Fibroblast of skin of left biceps (primary cell): ENCODE measurements around the gene AOPEP.

Experiments used
- DNase-seq, 2 experiments: peaks; one replicate each; pipeline ENCODE4 v3.0.0-alpha.2; 2013; ENCODE audit warnings: low read depth in 2 of 2

AOPEP gene

DNA sequence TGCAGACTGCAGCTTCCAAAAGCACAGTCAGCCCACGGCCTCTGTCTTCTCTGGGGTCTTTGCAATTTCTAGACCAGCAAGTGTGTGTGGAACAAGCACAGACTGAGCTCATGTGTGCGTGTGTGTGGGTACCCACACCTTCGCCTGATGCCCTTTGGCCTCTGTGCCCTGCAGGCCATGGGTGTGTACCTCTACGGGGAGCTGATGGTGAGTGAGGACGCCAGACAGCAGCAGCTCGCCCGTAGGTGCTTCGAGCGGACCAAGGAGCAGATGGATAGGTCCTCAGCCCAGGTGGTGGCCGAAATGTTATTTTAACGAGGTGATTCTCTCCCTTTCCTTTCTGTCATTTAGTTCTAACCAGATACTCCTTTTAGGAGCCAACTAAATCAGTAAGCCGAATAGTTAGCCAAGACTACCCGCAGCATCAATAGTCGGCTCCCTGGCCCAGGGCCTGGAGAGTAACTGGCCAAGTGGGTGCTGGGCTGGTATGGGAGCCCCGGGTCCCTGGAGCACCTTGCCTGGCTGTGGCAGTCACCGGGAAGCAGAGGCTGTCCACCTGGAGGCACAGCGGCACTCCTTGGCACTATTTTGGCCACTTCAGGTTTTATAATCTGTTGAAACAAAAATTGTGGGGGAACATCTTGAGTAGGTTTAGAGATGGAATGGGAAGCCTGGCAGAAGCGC, 356.0 kb downstream of the AOPEP start:
- DNase-seq, result no peak

DNA sequence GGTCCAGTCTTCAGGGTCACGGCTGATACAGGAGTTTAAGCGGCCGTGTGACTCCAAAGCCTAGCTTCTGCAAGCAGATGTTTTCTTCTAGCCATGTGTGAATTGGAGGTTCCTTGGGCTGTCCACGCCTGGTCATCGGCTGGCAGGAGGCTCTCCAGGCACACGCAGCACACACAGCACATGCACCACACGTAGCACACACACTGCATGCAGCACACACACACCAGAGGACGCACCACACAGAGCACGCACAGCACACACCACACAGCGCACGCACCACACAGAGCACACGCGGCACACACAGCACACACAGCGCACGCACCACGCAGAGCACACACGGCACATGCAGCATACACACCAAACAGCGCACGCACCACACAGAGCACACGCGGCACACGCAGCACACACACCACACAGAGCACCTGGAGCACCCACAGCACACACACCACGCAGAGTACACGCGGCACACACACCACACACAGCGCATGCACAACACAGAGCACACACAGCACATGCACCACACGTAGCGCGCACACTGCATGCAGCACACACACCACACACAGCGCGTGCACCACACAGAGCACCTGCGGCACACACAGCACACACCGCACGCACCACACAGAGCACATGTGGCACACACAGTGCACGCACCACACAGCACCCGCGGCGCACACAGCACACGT, 356.7 kb downstream of the AOPEP start:
- DNase-seq, result no peak

DNA sequence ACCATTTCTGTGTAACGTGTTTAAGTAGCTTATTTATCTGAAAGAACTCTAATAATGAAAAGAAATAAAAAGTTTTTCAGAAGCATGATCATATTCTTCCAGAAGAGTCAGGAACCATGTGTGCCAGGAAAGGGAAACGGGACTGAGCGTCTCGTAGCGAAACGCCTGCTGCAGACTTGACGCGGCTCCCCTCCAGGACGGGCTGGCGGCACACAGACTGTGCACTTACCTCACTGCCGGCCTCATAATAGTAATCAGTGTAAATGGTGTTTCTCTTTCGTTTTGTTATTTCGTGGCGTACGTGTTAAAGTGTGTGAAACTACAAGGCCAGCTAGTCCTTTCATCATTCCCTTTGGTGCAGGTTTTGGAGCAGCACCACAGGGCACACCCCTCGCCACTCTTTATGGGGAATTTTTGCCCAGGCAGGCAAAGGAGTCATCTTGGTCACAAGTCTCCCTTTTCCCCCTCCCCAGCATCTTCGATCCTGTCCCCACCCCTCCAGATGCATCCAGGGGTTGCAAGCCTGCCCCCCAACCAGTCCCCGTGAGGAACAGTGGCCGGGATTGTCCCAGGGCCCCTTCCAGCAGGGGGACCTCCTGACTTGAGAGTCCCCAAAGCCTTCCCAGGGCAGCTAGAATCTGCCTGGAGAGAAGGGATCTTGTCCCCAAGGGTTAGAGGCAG, 357.9 kb downstream of the AOPEP start:
- no peak for DNase-seq

DNA sequence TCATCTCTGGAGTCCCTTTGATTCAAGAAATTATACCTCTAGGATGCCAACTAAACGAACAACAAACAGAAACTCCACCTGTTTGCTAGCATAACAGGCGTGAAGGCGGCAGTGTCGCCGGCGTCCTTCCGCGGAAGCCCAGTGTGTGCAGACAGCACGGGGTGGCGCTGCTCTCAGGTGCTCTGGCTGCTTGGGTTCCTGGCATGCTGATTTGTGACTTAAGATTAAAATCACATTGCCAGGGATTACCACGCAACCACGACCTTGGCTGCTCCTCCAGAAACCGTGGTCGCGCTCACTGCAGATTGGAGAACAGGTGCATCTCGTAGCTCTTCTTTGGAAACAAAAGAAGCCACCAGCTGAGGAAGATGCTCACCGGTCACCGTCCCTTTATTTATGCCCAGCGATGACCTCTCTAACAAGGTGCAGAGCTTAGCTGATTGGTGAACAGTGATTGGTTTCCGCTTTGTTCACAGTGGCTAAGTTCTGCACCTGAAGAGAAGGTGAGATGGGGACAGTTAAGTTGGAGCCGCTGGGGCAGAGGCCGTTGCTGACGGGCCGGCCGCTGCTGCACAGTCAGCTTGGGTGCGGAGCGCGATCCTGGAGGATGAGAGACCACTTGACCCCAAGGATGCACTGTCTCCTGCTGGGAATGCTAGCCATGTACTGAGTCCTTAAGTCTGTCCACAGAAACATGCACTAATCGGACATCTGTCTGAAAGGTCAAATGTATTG, 358.7 kb downstream of the AOPEP start:
- no peak for DNase-seq

DNA sequence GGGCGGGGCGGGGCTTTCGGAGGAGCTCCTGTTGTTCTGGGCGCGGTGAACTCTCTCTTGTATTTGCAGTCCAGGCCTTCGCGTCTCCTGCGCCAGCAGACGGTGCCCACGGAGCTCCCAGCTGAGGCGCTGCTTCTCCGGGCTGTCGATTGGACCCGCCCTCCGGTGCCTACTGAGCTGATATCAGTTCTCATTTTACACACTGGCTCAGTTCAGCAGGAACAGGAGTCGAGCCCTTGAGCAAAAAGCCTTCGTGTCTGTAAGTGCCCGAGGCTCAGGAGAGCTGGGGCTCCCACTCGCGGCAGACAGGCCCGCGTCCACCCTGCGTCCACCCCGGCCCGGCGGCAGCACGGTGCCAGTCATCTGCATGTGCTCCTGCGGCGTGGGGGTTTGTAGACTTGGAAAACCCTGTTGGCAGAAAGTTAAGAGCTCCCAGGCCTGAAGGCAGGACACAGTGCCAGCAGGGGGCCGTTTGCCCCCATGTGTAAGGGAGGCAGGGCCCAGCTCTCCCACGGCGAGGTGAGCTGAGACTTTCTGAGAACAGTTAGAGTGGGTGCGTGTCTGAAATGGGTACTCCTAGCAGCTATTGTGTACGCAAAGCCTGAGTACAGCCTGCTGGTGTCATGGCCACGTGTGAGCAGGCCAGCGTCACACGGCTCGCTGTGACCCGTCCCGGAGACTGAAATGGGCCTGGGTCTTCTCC, 359.5 kb downstream of the AOPEP start:
- no peak for DNase-seq

DNA sequence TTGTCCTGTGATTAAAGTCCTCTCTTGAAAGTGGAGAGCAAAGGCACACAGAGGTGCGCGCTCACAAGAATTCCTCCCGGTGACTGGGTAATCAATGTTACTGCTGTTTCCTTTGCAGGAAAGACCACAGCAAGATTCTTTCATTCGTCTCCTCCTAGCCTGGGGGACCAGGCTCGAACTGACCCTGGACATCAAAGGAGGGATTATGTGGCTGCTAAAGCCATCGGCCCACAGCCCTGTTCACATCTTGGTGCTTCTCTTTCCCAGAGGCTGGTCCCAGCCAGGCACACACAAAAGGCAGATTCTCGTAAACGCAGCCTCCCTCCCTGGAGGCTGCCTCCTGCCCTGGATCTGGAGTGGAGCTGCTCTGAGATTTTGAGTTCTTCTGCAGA, 360.1 kb downstream of the AOPEP start:
- no peak for DNase-seq

DNA sequence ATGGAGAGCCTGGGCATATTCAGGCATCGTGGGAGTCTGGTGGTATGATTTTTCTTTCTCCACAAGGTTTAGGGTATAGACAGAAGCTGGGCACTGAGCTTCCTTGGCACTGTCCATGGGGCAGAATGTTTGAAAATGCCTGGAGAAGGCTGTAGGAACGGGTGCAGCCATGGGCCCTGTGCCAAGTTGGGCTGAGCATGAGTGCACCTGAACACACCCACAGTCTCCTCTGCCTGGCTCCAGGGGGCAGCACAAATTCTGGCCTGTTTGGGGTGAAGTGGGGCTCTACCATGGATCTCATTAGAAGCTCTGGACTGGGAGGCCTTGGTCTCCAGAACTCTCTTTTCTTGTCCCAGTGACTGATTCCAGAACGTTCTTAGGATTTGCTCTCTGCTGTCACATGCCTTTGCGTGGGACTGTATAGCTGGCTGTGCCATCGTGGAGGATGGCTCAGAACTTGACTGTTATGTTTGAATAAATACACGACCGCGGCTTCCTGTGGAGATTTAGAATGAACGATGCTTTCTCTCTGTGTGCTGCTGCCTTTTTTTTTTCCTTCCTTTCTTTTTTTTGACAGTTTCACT, 361.3 kb downstream of the AOPEP start:
- no peak for DNase-seq

DNA sequence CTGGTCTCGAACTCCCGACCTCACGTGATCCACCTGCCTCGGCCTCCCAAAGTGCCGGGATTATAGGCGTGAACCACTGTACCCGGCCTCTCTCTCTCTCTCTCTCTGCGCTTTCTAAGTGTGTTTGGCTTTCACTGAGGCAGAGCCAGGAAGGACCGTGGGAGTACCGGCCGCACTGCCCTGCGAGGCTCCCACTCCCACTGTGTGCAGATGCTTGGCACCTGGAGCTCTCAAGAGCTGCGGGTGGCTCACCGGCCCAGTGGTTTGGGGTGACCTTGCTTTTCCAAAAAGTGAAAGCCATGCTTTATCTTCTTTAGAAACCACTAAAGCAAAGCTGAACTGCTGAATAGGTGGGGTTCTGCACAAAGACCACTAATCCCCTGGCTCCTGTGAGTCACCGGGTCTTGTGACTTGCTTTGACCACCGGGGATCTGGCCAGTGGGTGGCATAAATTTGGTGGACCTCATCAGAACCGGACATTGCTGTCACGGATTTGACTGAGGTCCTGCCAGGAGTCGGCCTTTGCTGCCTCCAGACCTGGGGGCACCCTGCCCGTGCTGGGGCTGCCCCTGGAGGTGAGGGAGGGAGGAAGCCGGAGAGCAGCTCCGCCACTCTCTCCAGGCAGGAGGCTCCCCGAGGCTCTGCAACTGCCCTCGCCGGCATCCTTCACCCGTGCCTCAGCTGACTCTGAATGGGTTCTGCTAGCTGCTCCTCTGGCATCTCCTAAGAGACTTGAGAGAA, 362.1 kb downstream of the AOPEP start:
- DNase-seq, result no peak

DNA sequence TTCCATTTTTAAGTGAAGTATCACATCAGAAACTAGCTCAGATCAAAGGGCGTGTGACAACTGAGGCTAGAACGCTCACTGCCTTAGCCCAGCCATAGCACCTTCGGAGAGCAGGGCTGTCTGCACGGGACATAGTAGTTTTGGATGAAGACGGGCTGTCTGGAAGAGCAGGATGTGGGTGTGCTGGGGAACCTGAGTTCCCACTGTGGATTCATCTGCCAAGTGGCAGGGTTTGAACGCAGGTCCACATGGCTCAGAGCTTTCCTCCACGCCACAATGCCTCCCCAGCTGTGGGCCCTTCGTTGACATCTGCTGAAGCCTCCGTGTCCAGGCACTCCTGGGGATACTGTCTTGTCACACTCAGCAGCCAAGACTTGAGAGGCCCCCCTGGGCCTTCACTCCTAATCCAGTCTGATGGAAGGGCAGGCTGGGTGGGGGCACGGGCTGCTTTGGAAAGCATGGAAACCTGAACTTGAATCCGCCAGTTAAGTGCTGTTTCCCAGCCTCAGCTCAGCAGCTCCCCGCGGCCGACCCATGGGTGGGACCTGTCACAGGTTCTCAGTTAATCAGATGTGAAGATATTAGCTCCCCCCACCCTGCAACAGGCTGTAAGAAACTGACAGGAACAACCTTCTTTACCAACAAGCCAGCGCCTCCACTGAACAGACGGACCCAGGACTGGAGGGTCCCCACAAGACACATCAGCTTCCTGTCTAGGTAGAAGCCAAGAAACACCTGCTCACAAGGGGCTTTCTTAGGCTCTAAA, 362.9 kb downstream of the AOPEP start:
- no peak for DNase-seq

DNA sequence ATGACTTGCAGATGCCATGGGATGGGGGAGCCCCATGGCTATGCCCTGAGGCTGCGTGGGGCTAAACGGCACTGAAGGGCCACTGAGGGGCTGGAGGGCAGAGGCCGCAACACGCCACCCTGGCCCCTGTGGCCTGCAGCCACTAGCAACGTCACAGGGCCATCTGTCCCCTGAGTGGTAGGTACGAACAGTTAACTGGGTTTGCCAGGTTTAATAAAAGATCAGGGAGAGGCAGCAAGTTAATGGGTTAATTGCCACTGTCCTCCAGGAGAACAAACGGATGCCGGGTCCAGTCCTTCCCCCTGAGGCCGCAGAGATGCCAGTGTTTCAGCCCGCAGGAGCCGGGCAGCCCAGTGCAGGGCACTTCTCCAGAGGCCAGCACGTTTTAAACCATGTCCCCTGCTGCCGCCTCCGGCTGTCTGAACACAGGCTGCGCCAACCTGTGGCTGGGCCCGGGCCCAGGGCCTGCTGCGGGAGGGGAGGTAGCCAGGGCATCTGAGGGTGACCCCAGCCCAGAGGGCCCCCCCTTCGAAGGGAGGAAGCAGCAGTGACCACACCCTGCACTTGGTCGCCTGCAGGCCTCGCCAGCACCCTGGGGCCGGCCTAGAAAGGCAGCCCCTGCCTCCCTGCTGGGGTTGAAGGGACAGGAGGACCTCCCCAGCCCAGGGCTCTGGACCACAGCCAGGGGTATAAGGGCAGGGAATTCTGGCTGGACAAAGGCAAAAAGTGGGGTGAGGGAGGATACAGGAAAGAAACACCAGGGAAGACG, 363.7 kb downstream of the AOPEP start:
- no peak for DNase-seq

DNA sequence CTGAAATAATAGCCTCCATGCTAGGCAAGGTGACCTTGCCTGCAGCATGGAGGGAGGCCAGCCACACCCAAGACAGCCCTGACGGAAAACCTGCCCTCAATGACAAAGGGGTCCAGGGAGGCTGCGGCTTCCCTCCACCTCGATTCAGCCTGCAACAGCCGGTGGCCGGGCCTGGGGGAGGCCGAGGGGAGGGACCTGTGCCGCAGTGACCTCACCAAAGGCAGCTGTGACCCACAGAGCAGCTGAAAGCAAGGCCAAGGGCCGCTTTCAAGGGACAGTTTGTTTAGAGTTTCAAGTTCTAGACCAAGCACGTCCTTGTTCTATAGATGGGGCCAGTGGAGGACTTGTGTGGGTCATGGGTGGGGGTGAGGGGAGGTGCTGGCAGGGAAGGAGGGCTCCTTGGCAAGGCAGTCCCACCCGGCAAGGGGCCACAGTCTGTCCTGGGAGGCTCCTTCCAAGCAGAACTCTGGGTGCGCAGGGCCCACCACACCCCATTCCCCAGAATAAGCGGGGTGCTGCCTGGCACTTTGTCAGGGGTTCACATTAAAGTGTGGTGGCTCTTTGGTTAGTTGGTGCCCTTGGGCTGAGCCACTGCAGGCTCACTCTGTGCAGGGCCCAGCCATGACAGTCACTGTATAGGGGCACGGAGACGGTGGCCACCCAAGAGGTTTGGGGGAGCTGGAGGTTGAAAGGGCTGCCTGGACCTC, 364.5 kb downstream of the AOPEP start:
- no peak for DNase-seq

DNA sequence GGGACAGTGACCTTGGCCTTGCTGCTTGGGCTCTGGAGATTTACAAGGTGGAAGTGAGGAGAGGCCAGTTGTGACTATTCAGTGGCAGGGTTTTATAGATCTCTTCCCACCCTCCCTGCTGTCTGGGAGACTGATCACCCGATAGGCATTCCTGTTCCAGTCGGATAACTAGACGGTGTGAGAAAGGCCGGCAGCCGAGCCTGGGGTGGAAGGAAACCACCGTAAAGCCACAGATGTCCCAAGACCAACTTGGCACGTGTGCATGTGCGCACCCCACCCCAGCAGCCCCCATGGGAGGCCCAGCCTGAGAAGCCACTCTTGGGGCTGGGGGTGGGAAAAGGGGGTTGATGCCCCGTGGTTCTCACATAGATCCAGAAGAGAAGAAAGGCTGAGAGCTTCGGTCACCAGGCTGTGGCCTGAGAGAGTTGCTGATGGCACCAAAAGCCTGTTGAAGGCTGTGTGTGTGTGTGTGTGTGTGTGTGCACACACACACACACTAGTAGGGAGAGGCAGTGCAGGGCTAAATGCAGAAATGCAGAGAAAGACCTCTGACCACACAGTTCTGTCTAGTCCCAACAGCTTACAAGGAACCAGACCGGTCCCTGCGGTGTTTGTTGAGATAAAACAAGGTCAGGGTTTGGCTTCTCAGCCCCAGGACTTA, 365.2 kb downstream of the AOPEP start:
- DNase-seq, result no peak

DNA sequence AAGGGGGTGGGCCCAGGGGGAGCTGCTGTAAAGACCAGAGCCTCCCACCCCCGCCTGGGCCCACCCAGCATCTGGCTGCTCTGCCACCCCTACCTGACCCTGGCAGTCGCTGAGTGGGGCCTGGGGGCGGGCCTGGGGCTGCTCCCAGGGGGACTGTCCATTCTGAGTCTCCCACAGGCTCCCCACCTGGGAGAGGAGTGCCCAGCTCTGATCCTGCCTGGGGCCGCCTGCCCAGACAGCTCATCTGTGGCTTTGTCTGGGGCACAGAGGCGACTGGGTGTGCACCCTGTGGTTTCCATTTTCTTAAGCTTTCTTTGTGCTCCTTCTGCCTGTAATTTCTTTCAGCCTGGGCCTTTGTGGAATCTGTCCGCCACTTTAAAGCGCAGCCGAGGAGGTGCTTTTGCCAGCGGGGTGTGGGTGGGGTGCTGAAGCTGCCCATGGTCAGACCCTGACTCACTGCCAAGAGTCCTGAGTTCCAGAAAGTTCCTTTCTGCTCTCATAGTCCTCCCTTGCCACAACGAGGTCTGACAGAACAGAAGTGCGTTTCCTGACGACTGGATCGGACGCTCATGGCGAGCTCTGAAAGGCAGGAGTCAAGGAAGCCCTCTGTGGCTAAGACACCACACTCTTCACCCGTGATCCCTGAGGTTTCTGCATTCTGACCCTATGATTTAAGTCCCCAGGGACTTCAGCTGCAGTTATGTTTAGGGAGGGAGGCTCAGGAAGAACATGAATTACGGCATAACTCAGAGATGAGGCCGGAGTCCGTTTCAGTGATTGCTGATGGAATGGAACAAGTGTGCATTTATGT, 366.0 kb downstream of the AOPEP start:
- DNase-seq, result peak; percentile 33

DNA sequence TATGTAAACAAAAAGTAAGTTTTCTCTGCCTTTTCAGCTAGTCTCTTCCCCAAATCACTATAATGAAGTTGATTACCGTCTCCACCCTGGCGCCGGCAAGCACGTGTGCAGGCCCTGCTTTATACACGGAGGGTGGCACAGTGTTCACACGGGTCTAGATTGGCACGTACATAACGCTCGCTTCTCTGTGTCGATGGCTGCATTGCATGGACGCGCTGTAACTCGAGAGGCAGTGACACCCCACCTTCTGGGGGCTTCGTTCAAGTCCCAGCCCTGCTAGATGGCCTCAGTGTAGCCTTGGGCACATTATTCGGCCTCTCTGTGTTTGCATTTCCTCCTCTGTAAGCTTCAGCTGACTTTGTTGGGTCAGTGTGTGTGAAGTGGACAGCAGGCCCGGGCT, 367.1 kb downstream of the AOPEP start:
- no peak for DNase-seq

DNA sequence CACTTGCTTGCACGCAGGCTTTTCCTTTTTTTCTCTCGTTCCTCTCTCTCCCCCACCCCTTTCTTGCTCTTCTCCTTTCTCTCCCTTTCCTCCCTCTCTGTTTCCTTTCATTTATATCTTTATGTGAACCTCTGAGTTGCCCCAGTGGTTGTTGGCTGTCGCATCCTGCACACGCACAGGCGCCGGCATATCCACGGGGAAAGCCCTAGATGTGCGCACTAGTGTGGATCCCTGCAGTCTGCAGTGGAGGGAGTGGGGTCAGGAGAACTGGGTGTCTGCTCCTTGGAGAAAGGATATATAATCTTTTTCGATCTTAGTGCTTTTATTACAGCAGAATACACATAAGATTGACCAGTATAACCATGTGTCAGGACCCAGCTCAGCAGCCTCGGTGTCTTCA, 367.5 kb downstream of the AOPEP start:
- no peak for DNase-seq

DNA sequence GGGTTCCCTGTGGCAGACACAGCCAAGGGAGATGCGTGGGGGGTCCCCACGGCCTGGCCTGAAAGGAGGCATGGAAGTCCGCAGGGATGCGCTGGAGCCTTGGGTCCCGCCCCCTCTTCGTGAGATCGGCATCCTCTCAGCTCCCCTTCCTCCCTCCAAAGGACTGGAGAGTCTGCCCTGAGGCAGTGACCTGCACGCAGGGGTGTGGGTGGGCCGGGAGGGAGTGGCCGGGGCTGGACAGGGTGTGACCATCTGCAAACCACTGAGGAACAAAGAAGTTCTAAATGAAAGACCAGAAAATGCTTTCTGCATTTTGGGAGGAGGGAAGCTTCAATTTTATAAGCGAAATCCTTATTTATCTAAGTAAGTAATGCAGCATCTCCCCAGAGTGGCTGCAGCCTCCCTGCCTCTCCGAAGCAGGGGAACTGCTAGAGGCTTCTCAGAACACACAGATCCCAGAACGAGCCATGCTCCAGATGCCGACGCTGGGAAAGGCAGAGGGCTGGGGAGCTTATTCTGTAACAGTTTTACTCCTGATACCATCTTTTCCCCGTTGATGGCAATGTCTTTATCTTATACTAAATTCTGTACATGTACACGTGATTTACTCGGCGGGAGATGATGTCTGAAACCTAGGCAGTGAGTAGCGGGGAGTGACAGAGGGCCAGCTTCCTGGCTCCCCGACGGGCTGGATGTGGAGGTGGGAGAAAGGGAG, 369.3 kb downstream of the AOPEP start:
- DNase-seq, result no peak

DNA sequence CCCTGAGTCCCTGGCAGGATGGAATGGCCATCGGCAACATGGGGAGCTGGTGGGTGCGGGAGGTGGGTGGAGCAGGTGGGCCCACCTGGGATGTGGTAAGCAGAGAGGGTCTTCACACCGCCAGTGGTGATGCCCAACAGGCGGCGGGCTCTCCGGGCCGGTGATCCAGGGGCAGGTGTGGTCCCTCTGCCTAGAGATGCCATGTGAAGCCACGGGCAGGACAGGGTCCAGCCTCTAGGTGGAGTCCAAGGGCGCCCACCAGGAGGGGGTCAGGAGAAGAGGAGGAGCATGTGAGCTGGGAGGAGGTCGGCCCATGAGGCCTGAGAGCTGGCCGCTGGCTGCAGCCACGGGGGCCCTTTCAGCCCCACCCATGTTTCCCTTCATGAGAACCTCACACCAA, 369.9 kb downstream of the AOPEP start:
- DNase-seq, result no peak
